Measurements from ENCODE around the gene LRRC34. TPM values are rescaled to one million over a fixed set of nuclear protein-coding genes. Genes with fewer than 3 reads are reported as not detected.

Gene LRRC34, protein sequence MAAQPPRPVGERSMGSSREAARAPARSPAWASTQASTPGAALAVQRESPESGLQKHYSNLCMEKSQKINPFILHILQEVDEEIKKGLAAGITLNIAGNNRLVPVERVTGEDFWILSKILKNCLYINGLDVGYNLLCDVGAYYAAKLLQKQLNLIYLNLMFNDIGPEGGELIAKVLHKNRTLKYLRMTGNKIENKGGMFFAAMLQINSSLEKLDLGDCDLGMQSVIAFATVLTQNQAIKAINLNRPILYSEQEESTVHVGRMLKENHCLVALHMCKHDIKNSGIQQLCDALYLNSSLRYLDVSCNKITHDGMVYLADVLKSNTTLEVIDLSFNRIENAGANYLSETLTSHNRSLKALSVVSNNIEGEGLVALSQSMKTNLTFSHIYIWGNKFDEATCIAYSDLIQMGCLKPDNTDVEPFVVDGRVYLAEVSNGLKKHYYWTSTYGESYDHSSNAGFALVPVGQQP
- total RNA-seq (14.7 TPM), polyA plus RNA-seq (2.0 TPM)

DNA sequence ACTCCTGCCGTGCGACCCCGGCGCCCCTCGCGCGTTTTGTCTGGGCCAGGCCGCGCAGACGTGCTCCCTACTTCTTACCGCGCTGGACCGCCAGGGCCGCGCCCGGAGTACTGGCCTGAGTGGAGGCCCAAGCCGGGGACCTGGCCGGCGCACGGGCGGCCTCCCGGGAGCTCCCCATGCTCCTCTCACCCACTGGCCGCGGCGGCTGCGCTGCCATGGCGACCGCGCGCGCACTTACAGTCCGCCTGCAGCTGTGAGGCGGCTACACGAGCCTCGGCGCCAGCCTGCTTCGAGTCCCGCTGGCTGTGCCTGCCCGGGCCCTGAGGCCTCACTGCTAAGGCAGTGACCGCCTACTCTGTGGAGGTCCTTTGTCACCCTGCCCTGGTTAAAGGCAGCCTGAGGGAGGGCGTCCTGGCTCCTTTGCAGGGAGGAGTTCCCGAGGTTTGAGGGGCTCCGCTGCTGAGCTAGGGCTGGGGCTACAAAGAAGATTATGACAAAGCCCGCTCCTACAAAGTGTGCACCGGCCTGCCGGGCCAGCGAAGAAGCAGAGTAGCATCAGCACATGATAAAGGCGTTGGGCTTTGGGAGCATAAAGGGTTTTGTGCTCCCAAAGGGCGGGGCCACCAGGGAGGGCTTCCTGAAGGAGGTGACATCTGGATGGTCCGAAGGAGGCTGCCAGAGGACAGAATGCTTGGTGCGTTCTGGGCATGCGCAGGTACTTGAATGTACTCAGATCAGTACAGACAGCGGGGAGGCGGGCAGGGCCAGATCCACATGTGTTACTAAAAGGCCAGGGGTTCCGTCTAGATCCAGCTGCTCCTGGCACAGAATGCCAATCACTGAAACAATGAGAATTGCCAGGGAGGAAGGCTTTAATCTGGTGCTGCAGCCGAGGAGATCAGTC is at the start of gene LRRC34, which contains the start of gene LRRIQ4:
Gene LRRC34, minus strand, starts transcription at position 573 of the 904 bp plus-strand sequence. Its CDS starts 356 bp downstream, at position 217.
Gene LRRIQ4, plus strand, starts transcription at position 539 of the 904 bp plus-strand sequence. CDS start 9,052 bp downstream, outside the sequence.
- peak within 1 kb of the TSS; percentile 62 for H3K27ac ChIP-seq (ENCODE audit: low read depth)
- H3K36me3 ChIP-seq (ENCODE audit: insufficient read depth) = no peaks in the 10 kb centered on the region
- H3K4me3 ChIP-seq (ENCODE audit: low read depth, low read length) = peak within 1 kb of the TSS; percentile 74
- H3K4me1 ChIP-seq (ENCODE audit: insufficient read depth) = no peaks in the 10 kb centered on the region
- DNase-seq (ENCODE audit: extremely low spot score) = peak; percentile 25
- WGBS = 5% methylated on average over 56 of the region's 56 CpGs

- no peak overlapping the region for H3K4me3 ChIP-seq (ENCODE audit: low read depth, low read length)
- H3K4me1 ChIP-seq (ENCODE audit: insufficient read depth) = no peaks in the 10 kb centered on the region
- H3K36me3 ChIP-seq (ENCODE audit: insufficient read depth) = no peaks in the 10 kb centered on the region
- no peak for DNase-seq (ENCODE audit: extremely low spot score)
- H3K27ac ChIP-seq (ENCODE audit: low read depth) = no peak overlapping the region
- WGBS = 69% methylated on average over 5 of the region's 5 CpGs
Measured at GRCh38 chr3:169861871-169862270, 49.2 kb upstream of the LRRC34 start.

DNA sequence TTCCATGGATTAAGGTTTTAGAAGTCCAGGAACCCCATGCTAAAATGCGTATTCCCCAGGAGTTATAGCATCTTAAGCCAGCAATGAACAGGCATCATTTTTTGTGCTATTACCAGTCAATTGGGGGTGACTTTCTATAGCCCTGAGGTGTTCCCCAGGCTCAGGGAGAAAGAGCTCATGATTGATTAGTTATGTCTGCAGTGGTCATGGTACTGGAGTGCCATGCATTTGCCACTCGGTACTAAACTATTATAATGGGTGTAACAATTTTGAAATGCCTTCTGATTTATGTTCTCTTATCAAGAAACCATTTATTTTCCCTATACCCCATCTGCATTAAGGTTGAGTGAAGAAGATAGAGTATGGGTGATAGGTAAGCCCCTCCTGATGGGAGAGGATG is 45.1 kb upstream of the LRRC34 start:
- no peaks in the 10 kb centered on the region for H3K4me1 ChIP-seq (ENCODE audit: insufficient read depth)
- H3K4me3 ChIP-seq (ENCODE audit: low read depth, low read length) = no peak overlapping the region
- H3K36me3 ChIP-seq (ENCODE audit: insufficient read depth) = no peaks in the 10 kb centered on the region
- no peak overlapping the region for H3K27ac ChIP-seq (ENCODE audit: low read depth)
- no peak for DNase-seq (ENCODE audit: extremely low spot score)
- WGBS = 81% methylated on average over 2 of the region's 2 CpGs

GRCh38 chr3:169855514-169855913 is 42.8 kb upstream of the LRRC34 start:
- WGBS = 83% methylated on average over 3 of the region's 3 CpGs
- no peaks in the 10 kb centered on the region for H3K4me1 ChIP-seq (ENCODE audit: insufficient read depth)
- no peak overlapping the region for H3K4me3 ChIP-seq (ENCODE audit: low read depth, low read length)
- no peak overlapping the region for H3K27ac ChIP-seq (ENCODE audit: low read depth)
- no peak for DNase-seq (ENCODE audit: extremely low spot score)
- no peaks in the 10 kb centered on the region for H3K36me3 ChIP-seq (ENCODE audit: insufficient read depth)

GRCh38 chr3:169850618-169851017 is 37.9 kb upstream of the LRRC34 start:
- no peaks in the 10 kb centered on the region for H3K4me1 ChIP-seq (ENCODE audit: insufficient read depth)
- H3K27ac ChIP-seq (ENCODE audit: low read depth) = no peak overlapping the region
- H3K4me3 ChIP-seq (ENCODE audit: low read depth, low read length) = no peak overlapping the region
- no peak for DNase-seq (ENCODE audit: extremely low spot score)
- no peaks in the 10 kb centered on the region for H3K36me3 ChIP-seq (ENCODE audit: insufficient read depth)

- no peaks in the 10 kb centered on the region for H3K36me3 ChIP-seq (ENCODE audit: insufficient read depth)
- H3K4me3 ChIP-seq (ENCODE audit: low read depth, low read length) = no peak overlapping the region
- H3K27ac ChIP-seq (ENCODE audit: low read depth) = no peak overlapping the region
- H3K4me1 ChIP-seq (ENCODE audit: insufficient read depth) = no peaks in the 10 kb centered on the region
- WGBS = 97% methylated on average over 3 of the region's 3 CpGs
- DNase-seq (ENCODE audit: extremely low spot score) = no peak
Measured at GRCh38 chr3:169848741-169849140, 36.0 kb upstream of the LRRC34 start.

- no peak for DNase-seq (ENCODE audit: extremely low spot score)
- no peak overlapping the region for H3K27ac ChIP-seq (ENCODE audit: low read depth)
- no peaks in the 10 kb centered on the region for H3K36me3 ChIP-seq (ENCODE audit: insufficient read depth)
- H3K4me3 ChIP-seq (ENCODE audit: low read depth, low read length) = no peak overlapping the region
- H3K4me1 ChIP-seq (ENCODE audit: insufficient read depth) = no peaks in the 10 kb centered on the region
- 55% methylated on average over 4 of the region's 4 CpGs for WGBS
Measured at GRCh38 chr3:169847896-169848295, 35.2 kb upstream of the LRRC34 start.

GRCh38 chr3:169846458-169847193 is 33.9 kb upstream of the LRRC34 start:
- no peak for DNase-seq (ENCODE audit: extremely low spot score)
- H3K4me3 ChIP-seq (ENCODE audit: low read depth, low read length) = no peak overlapping the region
- WGBS = 92% methylated on average over 11 of the region's 11 CpGs
- H3K36me3 ChIP-seq (ENCODE audit: insufficient read depth) = no peaks in the 10 kb centered on the region
- no peak overlapping the region for H3K27ac ChIP-seq (ENCODE audit: low read depth)
- no peaks in the 10 kb centered on the region for H3K4me1 ChIP-seq (ENCODE audit: insufficient read depth)

DNA sequence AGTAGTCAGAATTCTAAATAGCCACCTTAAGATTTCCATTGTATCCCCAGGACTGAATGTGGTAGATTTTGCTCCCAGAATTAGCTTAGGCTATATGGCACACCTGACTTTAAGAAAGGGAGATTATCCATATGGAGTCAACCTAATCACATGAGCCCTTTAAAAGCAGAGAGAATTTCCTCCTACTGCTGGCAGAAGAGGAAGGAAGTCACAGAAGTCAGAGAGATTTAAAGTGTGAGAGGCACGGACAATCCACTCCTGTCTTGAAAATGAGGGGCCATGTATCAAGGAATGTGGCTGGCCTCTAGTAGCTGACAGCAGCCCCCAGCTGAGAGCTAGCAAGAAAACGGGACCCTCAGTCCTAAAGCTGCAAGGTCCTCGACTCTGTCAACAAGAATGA is 30.3 kb upstream of the LRRC34 start:
- no peak for DNase-seq (ENCODE audit: extremely low spot score)
- Histone ChIP-seq H3K4me1 (ENCODE audit: insufficient read depth) (no peaks in the 10 kb centered on the region), H3K36me3 (ENCODE audit: insufficient read depth) (no peaks in the 10 kb centered on the region), H3K27ac (ENCODE audit: low read depth) (no peak overlapping the region), H3K4me3 (ENCODE audit: low read depth, low read length) (no peak overlapping the region)
- 47% methylated on average over 3 of the region's 3 CpGs for WGBS

- no peaks in the 10 kb centered on the region for H3K36me3 ChIP-seq (ENCODE audit: insufficient read depth)
- WGBS = 37% methylated on average over 4 of the region's 4 CpGs
- no peak overlapping the region for H3K27ac ChIP-seq (ENCODE audit: low read depth)
- no peak for DNase-seq (ENCODE audit: extremely low spot score)
- no peak overlapping the region for H3K4me3 ChIP-seq (ENCODE audit: low read depth, low read length)
- H3K4me1 ChIP-seq (ENCODE audit: insufficient read depth) = no peaks in the 10 kb centered on the region
Measured at GRCh38 chr3:169841171-169841570, 28.5 kb upstream of the LRRC34 start.

DNA sequence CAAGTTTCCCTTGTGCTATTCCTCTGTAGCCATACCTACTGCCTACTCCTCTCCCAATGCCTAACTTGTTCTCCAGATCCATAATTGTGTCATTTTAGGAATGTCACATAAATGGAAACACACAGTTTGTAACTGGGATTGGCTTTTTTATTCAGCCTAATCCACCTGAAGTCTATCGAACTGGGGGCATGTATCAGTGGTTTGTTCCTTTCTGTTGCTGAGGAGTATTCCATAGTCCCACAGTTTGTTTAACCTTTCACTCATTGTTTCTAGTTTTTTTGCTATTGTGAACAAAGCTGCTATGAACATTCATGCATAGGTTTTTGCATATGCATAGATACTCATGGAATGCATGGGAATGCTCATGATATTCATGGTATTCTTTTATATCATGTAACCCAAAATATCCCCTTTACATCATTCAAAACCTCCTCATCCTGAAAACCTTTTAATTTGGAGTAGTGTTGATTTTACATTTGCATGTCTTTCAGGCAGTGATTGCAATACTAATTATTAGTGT is 25.9 kb upstream of the LRRC34 start:
- no peaks in the 10 kb centered on the region for H3K4me1 ChIP-seq (ENCODE audit: insufficient read depth)
- DNase-seq (ENCODE audit: extremely low spot score) = no peak
- H3K36me3 ChIP-seq (ENCODE audit: insufficient read depth) = no peaks in the 10 kb centered on the region
- no peak overlapping the region for H3K4me3 ChIP-seq (ENCODE audit: low read depth, low read length)
- no peak overlapping the region for H3K27ac ChIP-seq (ENCODE audit: low read depth)
- 91% methylated on average over 1 of the region's 1 CpG for WGBS

- WGBS = 75% methylated on average over 3 of the region's 3 CpGs
- no peak for DNase-seq (ENCODE audit: extremely low spot score)
- Histone ChIP-seq H3K27ac (ENCODE audit: low read depth) (no peak overlapping the region), H3K4me3 (ENCODE audit: low read depth, low read length) (no peak overlapping the region), H3K4me1 (ENCODE audit: insufficient read depth) (no peaks in the 10 kb centered on the region), H3K36me3 (ENCODE audit: insufficient read depth) (no peaks in the 10 kb centered on the region)
Measured at GRCh38 chr3:169836942-169837275, 24.2 kb upstream of the LRRC34 start.
